Thymus (tissue), 11 donors: Measurements from ENCODE around the gene FABP7. TPM values are rescaled to one million over a fixed set of nuclear protein-coding genes. Genes with fewer than 3 reads are reported as not detected.

Experiments used
- DNase-seq, 9 donors: peaks; one replicate each; pipeline ENCODE4 v3.0.0-alpha.2; 2013; ENCODE audit warnings: low spot score in 9 of 9, low read depth in 6 of 9, missing footprints in 1 of 9
- H3K27ac ChIP-seq, 2 donors: one replicate each; pipeline ENCODE4 v1.5.1; 2013; ENCODE audit warnings: control low read depth in 1 of 2, low read depth in 1 of 2, low read length in 1 of 2, mild to moderate bottlenecking in 1 of 2, moderate library complexity in 1 of 2
- H3K27me3 ChIP-seq, 2 donors: one replicate each; pipeline ENCODE4 v1.5.1; 2013; ENCODE audit warnings: low read length in 1 of 2; ENCODE audit not compliant: control insufficient read depth in 2 of 2, insufficient read depth in 1 of 2
- H3K36me3 ChIP-seq, 2 donors: one replicate each; pipeline ENCODE4 v1.5.1; 2013; ENCODE audit warnings: low read length in 1 of 2, mild to moderate bottlenecking in 1 of 2, moderate library complexity in 1 of 2; ENCODE audit not compliant: control insufficient read depth in 2 of 2, insufficient read depth in 2 of 2
- H3K4me1 ChIP-seq, 2 donors: one replicate each; pipeline ENCODE4 v1.5.1; 2013; ENCODE audit warnings: low read length in 2 of 2; ENCODE audit not compliant: control insufficient read depth in 2 of 2, insufficient read depth in 2 of 2
- H3K4me3 ChIP-seq, 2 donors: one replicate each; pipeline ENCODE4 v1.5.1; 2013; ENCODE audit warnings: low read length in 2 of 2, control low read depth in 1 of 2, mild to moderate bottlenecking in 1 of 2
- H3K9me3 ChIP-seq, 2 donors: one replicate each; pipeline ENCODE4 v1.5.1; 2013; ENCODE audit warnings: low read length in 1 of 2, mild to moderate bottlenecking in 1 of 2; ENCODE audit not compliant: control insufficient read depth in 2 of 2, insufficient read depth in 1 of 2
- WGBS: extraction: QIAGEN DNeasy Blood & Tissue Kit; methylation state at CpG from one replicate; pipeline ENCODE4 v1.1.7; 2013; 5-methylcytosine and 5-hydroxymethylcytosine counted together
- polyA plus RNA-seq: library from polyadenylated mRNA; stranded (reverse); fragments of 200-250 nt; gene quantifications from one replicate; pipeline ENCODE4 v1.2.3, GENCODE V29; 2013
- total RNA-seq: library from RNA; stranded (reverse); fragments of 120-200 nt; gene quantifications from one replicate; pipeline ENCODE4 v1.2.4, GENCODE V29; 2013
- donor health status: healthy.

The FABP7 gene
- total and polyA plus RNA-seq, 2 donors = 1.9 to 7.1 TPM

DNA sequence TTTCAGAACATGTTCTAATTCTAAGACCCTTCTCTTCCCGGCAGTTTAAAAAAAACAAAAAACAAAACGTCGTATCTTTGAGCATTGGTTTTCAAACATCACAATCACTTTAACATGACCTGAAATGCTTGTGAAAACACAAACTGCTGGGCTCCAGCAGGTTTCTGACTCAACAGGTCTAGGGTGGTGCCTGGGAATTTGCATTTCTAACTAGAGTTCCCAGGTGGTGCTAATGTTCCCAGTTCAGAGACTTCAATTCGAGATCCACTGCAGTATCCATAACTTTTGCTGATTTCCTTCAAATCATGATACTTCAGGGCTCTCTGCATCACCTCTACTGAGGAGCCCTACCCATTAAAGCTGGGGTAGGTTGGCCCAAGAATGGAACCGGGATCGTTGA is 8.7 kb downstream of the FABP7 start:
- Histone ChIP-seq H3K9me3 (no peaks in the 10 kb centered on the region), H3K4me1 (peaks cover 0 to 2% of the 10 kb centered on the region in 2 donors), H3K36me3 (no peaks in the 10 kb centered on the region), H3K27ac (peak overlapping the region in 1 of 2 donors; percentile 22), H3K27me3 (peaks cover 22 to 54% of the 10 kb centered on the region in 2 donors), H3K4me3 (no peak overlapping the region)
- DNase-seq = no peak
- whole genome bisulfite sequencing = 38% methylated on average over 6 of the region's 6 CpGs

DNA sequence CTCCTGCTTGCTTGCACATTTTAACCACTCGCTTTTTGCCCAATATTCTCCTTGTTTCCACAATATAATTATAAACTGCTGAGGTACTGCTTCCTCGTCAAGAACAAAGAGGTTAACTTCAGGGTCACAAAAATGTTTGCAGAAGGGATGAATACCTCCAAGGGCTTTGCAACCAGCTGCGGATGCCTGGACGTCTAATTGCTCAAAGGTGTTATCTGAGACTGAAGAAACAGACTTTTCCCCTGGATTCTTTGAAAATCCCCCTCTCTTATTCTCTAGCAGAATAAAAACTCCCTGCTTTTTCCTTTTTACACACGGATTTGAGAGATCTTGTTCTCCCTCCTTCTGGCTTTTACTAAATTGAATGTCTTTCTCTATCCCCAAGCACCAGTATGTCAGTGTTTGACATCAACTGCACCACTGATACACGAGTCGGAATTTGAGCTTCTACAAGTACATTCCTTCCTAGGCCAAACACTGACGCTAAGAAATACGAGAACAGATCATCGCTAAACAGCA is 9.2 kb downstream of the FABP7 start:
- Histone ChIP-seq H3K27me3 (peaks cover 22 to 54% of the 10 kb centered on the region in 2 donors), H3K27ac (peak overlapping the region; percentile 69 to 86), H3K4me3 (peak overlapping the region; percentile 35 to 40), H3K4me1 (peaks cover 0 to 2% of the 10 kb centered on the region in 2 donors), H3K9me3 (no peaks in the 10 kb centered on the region), H3K36me3 (no peaks in the 10 kb centered on the region)
- DNase-seq = peak in 1 of 9 donors; percentile 22
- 20% methylated on average over 10 of the region's 10 CpGs for WGBS

DNA sequence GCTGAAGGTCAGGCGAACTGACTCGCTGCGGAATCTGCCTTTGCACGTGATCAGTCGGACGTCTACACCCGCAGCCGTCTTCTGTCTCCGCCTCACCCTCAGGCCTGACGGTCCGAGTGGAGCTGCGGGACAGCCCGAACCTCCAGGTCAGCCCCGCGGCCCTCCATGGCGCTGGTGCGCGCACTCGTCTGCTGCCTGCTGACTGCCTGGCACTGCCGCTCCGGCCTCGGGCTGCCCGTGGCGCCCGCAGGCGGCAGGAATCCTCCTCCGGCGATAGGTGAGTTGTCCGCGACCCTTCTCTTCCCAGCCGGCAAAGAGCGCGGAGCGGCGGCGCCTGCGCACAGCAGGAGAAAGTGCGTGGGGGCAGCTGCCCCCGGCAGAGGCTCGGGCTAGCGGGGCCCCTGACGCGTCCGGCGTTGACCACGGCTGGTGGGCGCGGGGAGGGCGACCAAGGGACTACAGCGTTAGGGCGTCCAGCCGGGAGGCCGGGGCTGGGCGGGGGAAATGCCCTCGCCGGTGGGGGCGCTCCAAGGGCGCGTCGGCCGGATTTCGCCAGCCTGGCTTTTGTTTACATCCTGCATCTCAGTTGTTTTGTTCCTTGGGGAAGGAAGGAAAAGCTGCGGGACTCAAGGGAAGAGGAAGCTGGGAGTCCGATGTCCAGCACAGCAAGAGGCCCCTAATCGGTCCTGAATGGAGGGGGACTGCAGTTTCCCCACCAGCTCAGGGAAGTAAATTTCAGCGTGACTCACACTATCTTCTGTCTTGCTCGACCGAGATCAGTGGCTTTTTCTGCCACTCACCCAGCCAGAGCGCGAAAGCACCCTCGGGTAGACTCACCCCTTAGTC is 9.9 kb downstream of the FABP7 start, which contains the start of gene SMPDL3A:
Gene SMPDL3A, plus strand, starts transcription at position 77 of the 846 bp plus-strand sequence. Its CDS starts 89 bp downstream, at position 166.
- Histone ChIP-seq H3K36me3 (no peaks in the 10 kb centered on the region), H3K4me1 (peaks cover 0 to 2% of the 10 kb centered on the region in 2 donors), H3K27ac (peak within 1 kb of the TSS; percentile 69 to 86), H3K27me3 (peaks cover 22 to 54% of the 10 kb centered on the region in 2 donors), H3K4me3 (peak within 1 kb of the TSS; percentile 35 to 40), H3K9me3 (no peaks in the 10 kb centered on the region)
- peak in 2 of 9 donors; percentile 3 to 18 for DNase-seq
- WGBS = under 1% methylated on average over 71 of the region's 71 CpGs

DNA sequence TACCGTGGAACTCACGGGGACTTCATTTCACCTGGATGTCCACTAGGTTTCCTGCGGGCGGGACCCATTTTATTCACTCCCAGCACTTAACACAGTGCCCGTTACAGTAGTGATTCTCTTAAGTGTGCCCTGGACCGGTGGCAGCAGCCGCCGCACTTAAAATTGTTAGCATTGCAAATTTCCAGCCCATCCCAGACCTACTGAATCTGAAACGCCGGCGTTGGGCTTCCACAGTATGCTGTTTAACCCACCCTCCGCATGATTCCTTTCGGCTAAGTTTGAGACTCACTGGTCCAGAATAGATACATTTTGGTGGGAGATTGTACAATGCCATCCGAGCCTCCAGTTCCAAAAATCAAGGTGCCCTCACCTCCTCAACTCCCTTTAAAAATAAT is 10.5 kb downstream of the FABP7 start:
- no peaks in the 10 kb centered on the region for H3K36me3 ChIP-seq
- WGBS = 3% methylated on average over 14 of the region's 14 CpGs
- H3K27ac ChIP-seq = peak overlapping the region; percentile 69 to 86
- no peak for DNase-seq
- peaks cover 0 to 2% of the 10 kb centered on the region in 2 donors for H3K4me1 ChIP-seq
- H3K4me3 ChIP-seq = peak overlapping the region; percentile 35 to 40
- H3K27me3 ChIP-seq = peaks cover 22 to 54% of the 10 kb centered on the region in 2 donors
- no peaks in the 10 kb centered on the region for H3K9me3 ChIP-seq

DNA sequence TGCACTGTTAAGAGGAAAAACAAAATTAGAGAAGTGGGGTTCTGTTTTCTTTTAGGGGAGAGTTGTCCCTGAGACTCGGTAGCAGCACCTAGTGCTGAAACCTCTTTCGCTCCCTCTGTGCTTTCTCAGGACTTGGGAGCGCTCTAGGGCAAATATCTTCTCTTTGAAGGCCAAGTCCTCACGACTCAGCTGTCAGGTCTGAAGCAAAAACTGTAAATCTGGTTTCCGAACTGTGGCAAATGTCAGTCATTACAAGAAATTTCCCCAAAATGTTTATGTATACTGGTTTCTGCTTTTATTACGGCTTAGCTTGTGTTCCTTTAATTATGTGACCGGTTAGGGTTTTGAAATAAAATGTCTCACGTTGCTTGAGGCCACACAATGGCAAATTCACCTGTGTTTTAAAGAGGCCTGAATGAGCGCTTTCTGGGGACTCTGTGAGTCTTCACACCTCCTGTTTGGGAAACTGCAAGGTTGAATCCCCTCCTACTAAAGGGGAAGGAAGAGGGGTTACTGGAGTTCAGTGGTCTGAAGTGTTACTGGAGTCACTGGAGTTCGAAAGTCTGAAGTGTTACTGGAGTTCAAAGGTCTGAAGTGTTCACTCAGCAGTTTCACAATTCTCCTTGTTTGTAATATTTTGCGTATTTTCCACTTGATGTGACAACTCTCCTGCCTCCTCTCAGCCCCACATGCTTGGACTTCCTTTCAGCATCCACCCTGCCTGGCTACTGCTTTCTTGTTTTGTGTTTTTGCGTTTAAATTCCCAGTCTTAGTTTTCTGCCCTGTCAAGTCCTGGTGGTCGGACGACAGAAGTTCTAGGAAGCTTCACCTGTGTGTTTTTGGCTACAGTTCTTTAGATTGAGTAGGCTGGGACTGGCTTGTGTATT is 11.2 kb downstream of the FABP7 start:
- Histone ChIP-seq H3K4me3 (peak overlapping the region; percentile 35 to 40), H3K9me3 (no peaks in the 10 kb centered on the region), H3K27ac (peak overlapping the region in 1 of 2 donors; percentile 69), H3K27me3 (peaks cover 22 to 51% of the 10 kb centered on the region in 2 donors), H3K4me1 (peaks cover 0 to 2% of the 10 kb centered on the region in 2 donors), H3K36me3 (no peaks in the 10 kb centered on the region)
- peak in 1 of 9 donors; percentile 6 for DNase-seq
- WGBS = 55% methylated on average over 14 of the region's 14 CpGs

DNA sequence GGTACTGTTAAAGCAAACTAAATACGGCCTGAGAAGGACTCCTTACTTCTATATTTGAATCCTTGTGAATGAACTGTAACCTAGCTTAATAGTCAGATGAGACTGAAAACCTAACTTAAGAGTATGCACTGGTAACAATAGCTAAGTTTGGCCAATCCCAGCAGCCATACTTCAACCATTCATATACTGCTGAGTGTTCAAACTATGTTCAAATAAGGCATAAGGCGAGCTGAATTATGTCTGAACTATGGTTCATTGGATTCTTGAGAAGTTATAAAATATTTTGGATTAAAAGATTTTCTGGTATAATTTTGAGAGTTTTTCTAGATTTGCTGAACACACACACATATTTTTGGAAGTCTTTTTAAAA is 11.8 kb downstream of the FABP7 start:
- peak overlapping the region in 1 of 2 donors; percentile 34 for H3K27ac ChIP-seq
- H3K27me3 ChIP-seq = peaks cover 22 to 50% of the 10 kb centered on the region in 2 donors
- no peak overlapping the region for H3K4me3 ChIP-seq
- no peaks in the 10 kb centered on the region for H3K36me3 ChIP-seq
- peaks cover 0 to 2% of the 10 kb centered on the region in 2 donors for H3K4me1 ChIP-seq
- no peak for DNase-seq
- H3K9me3 ChIP-seq = no peaks in the 10 kb centered on the region
- 94% methylated on average over 2 of the region's 2 CpGs for WGBS

DNA sequence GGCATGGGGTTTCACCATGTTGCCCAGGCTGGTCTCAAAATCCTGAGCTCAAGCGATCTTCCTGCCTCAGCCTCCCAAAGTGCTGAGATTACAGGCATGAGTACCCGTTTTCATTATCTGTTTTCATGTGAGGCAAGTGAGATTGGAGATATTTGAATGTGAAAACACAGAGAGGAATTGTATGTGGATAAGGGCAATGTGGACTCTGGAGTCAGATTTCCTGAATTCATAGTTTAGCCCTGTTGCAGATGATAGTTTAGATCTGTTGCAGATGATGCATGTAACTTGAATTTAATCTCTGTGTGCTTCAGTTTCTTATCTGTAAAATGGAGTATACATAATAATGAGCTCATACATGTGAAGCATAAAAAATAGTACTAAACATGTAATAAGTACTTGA is 13.2 kb downstream of the FABP7 start:
- WGBS = 93% methylated on average over 2 of the region's 2 CpGs
- Histone ChIP-seq H3K4me1 (peaks cover 0 to 2% of the 10 kb centered on the region in 2 donors), H3K27me3 (peaks cover 21 to 39% of the 10 kb centered on the region in 2 donors), H3K36me3 (no peaks in the 10 kb centered on the region), H3K9me3 (no peaks in the 10 kb centered on the region), H3K27ac (no peak overlapping the region), H3K4me3 (no peak overlapping the region)
- no peak for DNase-seq

DNA sequence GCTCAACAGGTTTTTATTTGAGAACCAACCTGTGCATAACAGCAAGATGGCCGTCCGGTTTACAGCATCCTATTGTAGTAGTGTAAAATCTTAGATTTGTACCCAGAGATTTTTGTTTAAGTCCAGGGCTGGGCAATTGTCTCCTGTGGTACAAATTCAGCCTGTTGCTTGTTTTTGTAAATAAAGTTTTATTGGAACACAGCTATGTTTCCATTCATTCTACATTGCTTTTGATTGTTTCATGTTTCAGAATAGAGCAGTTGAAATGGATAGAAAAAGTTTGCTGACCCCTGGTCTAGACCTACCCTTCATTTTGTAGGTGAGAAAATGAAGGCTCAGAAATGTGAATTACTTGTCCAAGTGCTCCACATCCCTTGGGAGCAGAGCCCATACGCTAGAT is 18.0 kb downstream of the FABP7 start:
- WGBS = 96% methylated on average over 3 of the region's 3 CpGs
- H3K36me3 ChIP-seq = no peaks in the 10 kb centered on the region
- H3K9me3 ChIP-seq = no peaks in the 10 kb centered on the region
- H3K4me3 ChIP-seq = no peak overlapping the region
- no peaks in the 10 kb centered on the region for H3K27me3 ChIP-seq
- DNase-seq = no peak
- no peaks in the 10 kb centered on the region for H3K4me1 ChIP-seq
- H3K27ac ChIP-seq = no peak overlapping the region
